ENCODE measurements around the gene PCP4L1.
"Not testable (repeated sequence)": the region's sequence is repeated elsewhere in the genome, so short reads cannot be mapped to it uniquely, and the experiment has no call there.

Gene PCP4L1

GRCh38 chr1:161218301-161219077 lies 40.1 kb upstream of the PCP4L1 start:
- TF ChIP-seq CTCF (IDR thresholded peaks at IDR 0.05; ENCODE audit: low read depth, low read length, missing control alignments): no peak
- H3K4me3 ChIP-seq (ENCODE audit: low read depth, low read length): no peak overlapping the region
- no peak for DNase-seq (ENCODE audit: low read depth)

GRCh38 chr1:161219078-161219892 lies 39.3 kb upstream of the PCP4L1 start:
- DNase-seq (ENCODE audit: low read depth): no peak
- TF ChIP-seq CTCF (IDR thresholded peaks at IDR 0.05; ENCODE audit: low read depth, low read length, missing control alignments): no peak
- no peak overlapping the region for H3K4me3 ChIP-seq (ENCODE audit: low read depth, low read length)

GRCh38 chr1:161220002-161220401 lies 38.5 kb upstream of the PCP4L1 start:
- TF ChIP-seq CTCF (IDR thresholded peaks at IDR 0.05; ENCODE audit: low read depth, low read length, missing control alignments): no peak
- no peak for DNase-seq (ENCODE audit: low read depth)
- H3K4me3 ChIP-seq (ENCODE audit: low read depth, low read length): no peak overlapping the region

- no peak overlapping the region for H3K4me3 ChIP-seq (ENCODE audit: low read depth, low read length)
- DNase-seq (ENCODE audit: low read depth): no peak
- TF ChIP-seq CTCF (IDR thresholded peaks at IDR 0.05; ENCODE audit: low read depth, low read length, missing control alignments): no peak
These were observed 36.1 kb upstream of the PCP4L1 start for GRCh38 chr1:161222175-161223019.

GRCh38 chr1:161223805-161224694 lies 34.5 kb upstream of the PCP4L1 start:
- TF ChIP-seq CTCF (IDR thresholded peaks at IDR 0.05; ENCODE audit: low read depth, low read length, missing control alignments): no peak
- no peak overlapping the region for H3K4me3 ChIP-seq (ENCODE audit: low read depth, low read length)
- DNase-seq (ENCODE audit: low read depth): no peak

GRCh38 chr1:161224695-161225087 lies 33.9 kb upstream of the PCP4L1 start:
- H3K4me3 ChIP-seq (ENCODE audit: low read depth, low read length); DNase-seq (ENCODE audit: low read depth): not testable (repeated sequence)
